Keratinocyte (primary cell): ENCODE measurements around the gene TOM1L1. TPM values are rescaled to one million over a fixed set of nuclear protein-coding genes. Genes with fewer than 3 reads are reported as not detected.
A peak's percentile ranks its signal among the peaks of the same experiment; 100 is the strongest.

ENCODE experiments used
- DNase-seq: peaks from one replicate; pipeline ENCODE4 v3.0.0-alpha.2; 2011; ENCODE audit warnings: low read depth, missing footprints, low spot score
- FAIRE-seq: peaks from 2 replicates; lab custom pipeline; 2011; peaks lifted over from hg19 to GRCh38; lab: Jason Lieb, UNC
- H2AFZ ChIP-seq: 2 replicates; pipeline ENCODE4 v1.6.0; 2012; ENCODE audit warnings: low read length, control low read depth, inconsistent platforms; ENCODE audit not compliant: control insufficient read depth
- H3K27ac ChIP-seq: 2 replicates; pipeline ENCODE4 v1.5.1; 2011; ENCODE audit warnings: low read length; ENCODE audit not compliant: control insufficient read depth, insufficient read depth
- H3K27me3 ChIP-seq: 3 replicates; pipeline ENCODE4 v1.6.0; 2011; ENCODE audit warnings: low read length; ENCODE audit not compliant: control insufficient read depth, insufficient read depth; ENCODE audit errors: extremely low read depth
- H3K36me3 ChIP-seq, 2 experiments: 2 replicates in 1 of 2; 3 replicates in 1 of 2; pipeline ENCODE4 v1.5.1; 2011; ENCODE audit warnings: low read length in 2 of 2, mild to moderate bottlenecking in 1 of 2; ENCODE audit not compliant: control insufficient read depth in 2 of 2, insufficient read depth in 2 of 2; ENCODE audit errors: extremely low read depth in 1 of 2
- H3K4me1 ChIP-seq: 3 replicates; pipeline ENCODE4 v1.5.1; 2011; ENCODE audit warnings: low read length; ENCODE audit not compliant: control insufficient read depth, insufficient read depth; ENCODE audit errors: extremely low read depth
- H3K4me2 ChIP-seq: 3 replicates; pipeline ENCODE4 v1.6.0; 2011; ENCODE audit warnings: low read depth, low read length; ENCODE audit not compliant: control insufficient read depth, insufficient read depth; ENCODE audit errors: extremely low read depth
- H3K4me3 ChIP-seq, 3 experiments: fragments of 200-600 bp in 1 of 3; sonication (generic) in 1 of 3; 2 replicates in 2 of 3; 3 replicates in 1 of 3; pipeline ENCODE4 v1.5.1; 2011 to 2016; ENCODE audit warnings: low read length in 3 of 3, mild to moderate bottlenecking in 3 of 3, control low read depth in 2 of 3, inconsistent platforms in 1 of 3, low read depth in 1 of 3, mixed read lengths in 1 of 3, mixed run types in 1 of 3, moderate library complexity in 1 of 3; ENCODE audit not compliant: control insufficient read depth in 2 of 3, insufficient read depth in 2 of 3; ENCODE audit errors: extremely low read depth in 1 of 3
- H3K79me2 ChIP-seq: 2 replicates; pipeline ENCODE4 v1.6.0; 2012; ENCODE audit warnings: low read length; ENCODE audit not compliant: control insufficient read depth, insufficient read depth
- H3K9ac ChIP-seq: 3 replicates; pipeline ENCODE4 v1.6.0; 2011; ENCODE audit warnings: low read length; ENCODE audit not compliant: control insufficient read depth, insufficient read depth; ENCODE audit errors: extremely low read depth
- H3K9me1 ChIP-seq: 3 replicates; pipeline ENCODE4 v1.6.0; 2011; ENCODE audit warnings: low read length; ENCODE audit not compliant: control insufficient read depth, insufficient read depth; ENCODE audit errors: extremely low read depth
- H3K9me3 ChIP-seq: 2 replicates; pipeline ENCODE4 v1.5.1; 2012; ENCODE audit warnings: low read depth, low read length; ENCODE audit not compliant: control insufficient read depth
- H4K20me1 ChIP-seq: 3 replicates; pipeline ENCODE4 v1.6.0; 2011; ENCODE audit warnings: low read length; ENCODE audit not compliant: control insufficient read depth, insufficient read depth; ENCODE audit errors: extremely low read depth
- CTCF ChIP-seq, 3 experiments: IDR thresholded peaks in 1 of 3; conservative IDR thresholded peaks in 1 of 3; optimal IDR thresholded peaks in 1 of 3; 2 replicates in 2 of 3; 3 replicates in 1 of 3; pipeline versions ENCODE3 to v1.5.1; 2011; ENCODE audit warnings: low read length in 3 of 3, mild to moderate bottlenecking in 3 of 3, moderate library complexity in 2 of 3, control low read depth in 1 of 3, inconsistent platforms in 1 of 3; ENCODE audit not compliant: insufficient read depth in 2 of 3; ENCODE audit errors: extremely low read depth in 1 of 3
- EZH2 ChIP-seq: IDR thresholded peaks from one replicate; pipeline ENCODE4 v1.6.1; 2012; ENCODE audit warnings: inconsistent platforms, mild to moderate bottlenecking, low read length, moderate library complexity
- dilution Hi-C: fragments of 300-500 bp; cut with MboI; formaldehyde crosslinking; loops from one replicate; pipeline ENCODE4 v1.7.0; 2020; ENCODE audit warnings: low sequenced_read_pairs; ENCODE audit not compliant: extremely low pct_ligation_motif_present
- polyA plus RNA-seq, 5 experiments: library from polyadenylated mRNA; depleted of rRNA in 3 of 5; stranded (reverse) in 3 of 5; stranded (forward) in 1 of 5; unstranded in 1 of 5; fragments of >200 nt; gene quantifications; 1 replicate in 1 of 5; 2 replicates in 3 of 5; 3 replicates in 1 of 5; pipeline versions ENCODE4 v1.2.1 to v1.2.3, GENCODE V29; 2011 to 2012; ENCODE audit warnings: missing spikeins in 2 of 5, low read depth in 1 of 5, low replicate concordance in 1 of 5
- small RNA-seq, 3 experiments: library from RNA; depleted of rRNA; stranded (forward); fragments of <200 nt; gene quantifications; one replicate each; pipeline ENCODE3, GENCODE V24; 2012; ENCODE audit warnings: low read depth in 3 of 3, low replicate concordance in 1 of 3; ENCODE audit not compliant: insufficient read length in 3 of 3

The TOM1L1 gene
- polyA plus RNA-seq, 1 donor (not counting 4 experiments of a cell fraction or from before 2014, with no cell fraction given), result 90.1 TPM

DNA sequence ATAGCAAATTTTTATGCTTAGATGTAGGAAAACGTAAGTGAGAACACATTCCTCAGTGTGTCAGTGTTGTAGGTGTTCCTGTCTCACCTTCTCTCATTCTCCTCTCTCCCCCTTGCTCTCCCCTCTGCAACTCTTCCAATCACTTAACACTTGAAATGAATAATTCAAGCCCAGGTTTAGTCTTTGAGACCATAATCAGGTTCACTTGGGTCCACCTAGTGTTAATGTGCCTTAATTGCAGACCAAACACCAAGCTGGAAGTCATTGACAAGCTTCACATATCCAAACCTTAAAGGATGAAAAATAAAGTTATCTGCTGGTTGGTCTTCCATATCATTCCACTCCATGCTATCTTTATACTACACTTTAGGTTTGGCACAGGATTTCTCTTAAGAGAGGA is 104.9 kb downstream of the TOM1L1 start:
- H3K27me3 ChIP-seq, result no peaks in the 10 kb centered on the region
- H3K27ac ChIP-seq, result no peak overlapping the region
- H3K4me2 ChIP-seq, result no peak overlapping the region
- FAIRE-seq, result peak; percentile 32
- no peak for TF ChIP-seq EZH2
- peak; percentile 39 to 54 (median 46) for TF ChIP-seq CTCF (optimal IDR thresholded peaks at IDR 0.05 in 1 of 3, IDR thresholded peaks at IDR 0.05 in 1 of 3, conservative IDR thresholded peaks at IDR 0.05 in 1 of 3; ENCODE audit: extremely low read depth in 1 of 3, insufficient read depth in 2 of 3, low read length in 3 of 3)
- no peak overlapping the region for H2AFZ ChIP-seq
- H3K4me3 ChIP-seq, result no peak overlapping the region
- H3K36me3 ChIP-seq, result peaks cover 0 to 3% of the 10 kb centered on the region in 2 experiments
- H4K20me1 ChIP-seq, result no peaks in the 10 kb centered on the region
- H3K4me1 ChIP-seq, result no peaks in the 10 kb centered on the region
- DNase-seq, result no peak
- dilution Hi-C loops, result no loop called here
- no peaks in the 10 kb centered on the region for H3K9me1 ChIP-seq
- H3K79me2 ChIP-seq, result no peaks in the 10 kb centered on the region
- no peak overlapping the region for H3K9ac ChIP-seq
- no peaks in the 10 kb centered on the region for H3K9me3 ChIP-seq

Small RNAs within 50 kb of the gene (small RNA-seq; reads per million reads assigned to genes)
- gene AC007485.1, result 0 reads per million in 3 experiments

Other genes with a start within 250 kb of the TOM1L1 start
- gene COX11, start 67.8 kb downstream of the TOM1L1 start, polyA plus RNA-seq, result 31.3 to 39.7 TPM (median 36.3 TPM) in 3 replicates
- gene STXBP4, start 67.9 kb downstream of the TOM1L1 start, polyA plus RNA-seq, result 3.0 to 5.6 TPM (median 4.2 TPM) in 3 replicates